ENCODE measurements around the gene PRKG1.

PRKG1 gene

DNA sequence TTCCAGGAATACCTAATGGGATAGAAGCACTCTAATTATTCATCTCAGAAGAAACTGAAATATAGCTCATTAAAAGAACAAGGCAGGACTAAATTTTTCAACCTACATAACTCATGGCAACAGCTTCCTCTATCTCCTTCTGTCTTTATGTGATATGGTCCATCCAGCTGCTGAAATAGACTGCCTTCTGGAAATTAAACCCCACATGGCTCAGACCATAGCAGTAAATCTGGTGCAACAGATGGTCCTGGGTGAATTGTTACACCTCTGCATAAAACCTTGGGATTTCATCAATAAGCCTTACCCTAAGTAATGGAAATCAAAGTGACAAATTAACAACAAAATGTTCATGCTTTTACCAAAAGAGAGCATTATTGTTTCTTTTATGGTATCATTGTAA, 830.7 kb downstream of the PRKG1 start:
- H2BK120ac ChIP-seq (ENCODE audit: insufficient read depth, low read length, poor library complexity): no peak overlapping the region
- H3K4me3 ChIP-seq (ENCODE audit: low read depth, low read length): no peak overlapping the region
- H3K79me2 ChIP-seq (ENCODE audit: control insufficient read depth, insufficient read depth, low read length, poor library complexity): no peaks in the 10 kb centered on the region
- H4K12ac ChIP-seq (ENCODE audit: low read depth, low read length): no peak overlapping the region
- no peak overlapping the region for H4K91ac ChIP-seq (ENCODE audit: low read depth, low read length)
- no peaks in the 10 kb centered on the region for H3K9me3 ChIP-seq (ENCODE audit: insufficient read depth, low read depth, low read length)
- H3K9ac ChIP-seq (ENCODE audit: low read length): no peak overlapping the region
- H3K23ac ChIP-seq (ENCODE audit: low read length): no peak overlapping the region
- H3K4me1 ChIP-seq (ENCODE audit: control insufficient read depth in 1 of 2, insufficient read depth in 2 of 2, low read length in 2 of 2): no peaks in the 10 kb centered on the region
- H2BK12ac ChIP-seq (ENCODE audit: low read length): no peak overlapping the region
- H3K4me2 ChIP-seq (ENCODE audit: low read length): no peak overlapping the region
- no peak overlapping the region for H4K8ac ChIP-seq (ENCODE audit: low read depth, low read length)
- H2BK5ac ChIP-seq (ENCODE audit: low read depth, low read length, poor library complexity): no peak overlapping the region
- H2AK5ac ChIP-seq (ENCODE audit: low read length): no peak overlapping the region
- no peaks in the 10 kb centered on the region for H3K79me1 ChIP-seq (ENCODE audit: low read length)
- no peak overlapping the region for H3K4ac ChIP-seq (ENCODE audit: low read depth, low read length)
- no peak overlapping the region for H3K27ac ChIP-seq (ENCODE audit: low read depth, low read length)
- no peak overlapping the region for H3K18ac ChIP-seq (ENCODE audit: low read length)
- H3K14ac ChIP-seq (ENCODE audit: low read length): no peak overlapping the region
- H2AFZ ChIP-seq (ENCODE audit: insufficient read depth, low read length, poor library complexity): no peak overlapping the region
- no peaks in the 10 kb centered on the region for H3K27me3 ChIP-seq (ENCODE audit: insufficient read depth, low read length)
- no peaks in the 10 kb centered on the region for H3K36me3 ChIP-seq (ENCODE audit: control insufficient read depth in 1 of 2, insufficient read depth in 2 of 2, low read length in 2 of 2)
- DNase-seq: no peak

DNA sequence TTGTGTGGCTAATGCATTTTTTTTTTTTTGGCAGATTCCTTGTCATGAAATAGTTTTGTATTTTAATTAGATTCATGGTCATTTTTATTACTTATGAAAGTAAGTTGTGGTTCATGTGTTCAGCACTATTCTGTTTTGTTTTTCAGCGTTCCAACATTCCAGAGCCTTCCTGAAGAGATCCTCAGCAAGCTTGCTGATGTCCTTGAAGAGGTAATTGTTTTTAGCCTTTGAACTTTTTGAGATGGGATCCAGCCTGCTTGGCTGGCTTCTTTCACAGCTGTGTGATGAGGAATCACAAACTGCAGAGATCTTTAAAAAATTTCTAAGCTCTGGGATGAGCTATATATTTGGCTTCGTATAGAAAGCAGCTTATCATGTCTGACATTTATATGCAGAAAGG, 833.1 kb downstream of the PRKG1 start:
- no CpG with 5 or more reads among the region's 2 CpGs for WGBS (ENCODE audit: extremely low coverage, insufficient coverage, insufficient read length)
- Histone ChIP-seq H3K18ac (ENCODE audit: low read length) (no peak overlapping the region), H3K27ac (ENCODE audit: low read depth, low read length) (no peak overlapping the region), H4K91ac (ENCODE audit: low read depth, low read length) (no peak overlapping the region), H3K27me3 (ENCODE audit: insufficient read depth, low read length) (no peaks in the 10 kb centered on the region), H3K4me3 (ENCODE audit: low read depth, low read length) (no peak overlapping the region), H3K36me3 (ENCODE audit: control insufficient read depth in 1 of 2, insufficient read depth in 2 of 2, low read length in 2 of 2) (no peaks in the 10 kb centered on the region), H3K23ac (ENCODE audit: low read length) (no peak overlapping the region), H2AK5ac (ENCODE audit: low read length) (no peak overlapping the region), H2BK5ac (ENCODE audit: low read depth, low read length, poor library complexity) (no peak overlapping the region), H3K79me1 (ENCODE audit: low read length) (no peaks in the 10 kb centered on the region), H3K4me2 (ENCODE audit: low read length) (no peak overlapping the region), H2AFZ (ENCODE audit: insufficient read depth, low read length, poor library complexity) (no peak overlapping the region), H4K8ac (ENCODE audit: low read depth, low read length) (no peak overlapping the region), H2BK12ac (ENCODE audit: low read length) (no peak overlapping the region), H3K9me3 (ENCODE audit: insufficient read depth, low read depth, low read length) (no peaks in the 10 kb centered on the region), H3K4me1 (ENCODE audit: control insufficient read depth in 1 of 2, insufficient read depth in 2 of 2, low read length in 2 of 2) (no peaks in the 10 kb centered on the region), H3K14ac (ENCODE audit: low read length) (no peak overlapping the region), H2BK120ac (ENCODE audit: insufficient read depth, low read length, poor library complexity) (no peak overlapping the region), H3K79me2 (ENCODE audit: control insufficient read depth, insufficient read depth, low read length, poor library complexity) (no peaks in the 10 kb centered on the region), H4K12ac (ENCODE audit: low read depth, low read length) (no peak overlapping the region), H3K9ac (ENCODE audit: low read length) (no peak overlapping the region), H3K4ac (ENCODE audit: low read depth, low read length) (no peak overlapping the region)
- no peak for DNase-seq

DNA sequence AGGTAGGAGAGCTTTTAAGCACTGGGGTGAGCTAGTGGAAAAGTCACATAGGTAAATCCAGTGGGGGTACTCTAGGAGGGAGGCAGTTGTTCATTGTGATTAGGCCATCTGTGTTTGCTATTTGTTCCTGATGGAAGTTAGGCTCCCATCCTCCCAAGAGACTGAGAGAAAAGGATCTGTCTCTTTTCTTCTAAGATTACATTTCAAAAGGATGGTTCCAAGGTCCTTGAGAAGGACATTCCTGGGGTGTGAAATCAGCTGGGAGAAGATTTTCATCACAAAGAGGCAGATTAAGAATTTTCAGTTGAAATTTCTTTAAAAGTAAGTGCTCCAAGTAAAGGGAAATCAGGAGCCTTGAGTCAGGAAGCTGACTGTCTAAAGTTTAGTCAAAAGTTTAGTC, 835.9 kb downstream of the PRKG1 start:
- no peaks in the 10 kb centered on the region for H3K27me3 ChIP-seq (ENCODE audit: insufficient read depth, low read length)
- H2BK5ac ChIP-seq (ENCODE audit: low read depth, low read length, poor library complexity): no peak overlapping the region
- no peak overlapping the region for H2AK5ac ChIP-seq (ENCODE audit: low read length)
- no peak overlapping the region for H3K4ac ChIP-seq (ENCODE audit: low read depth, low read length)
- H3K18ac ChIP-seq (ENCODE audit: low read length): no peak overlapping the region
- H4K91ac ChIP-seq (ENCODE audit: low read depth, low read length): no peak overlapping the region
- H3K14ac ChIP-seq (ENCODE audit: low read length): no peak overlapping the region
- no peaks in the 10 kb centered on the region for H3K4me1 ChIP-seq (ENCODE audit: control insufficient read depth in 1 of 2, insufficient read depth in 2 of 2, low read length in 2 of 2)
- no peaks in the 10 kb centered on the region for H3K9me3 ChIP-seq (ENCODE audit: insufficient read depth, low read depth, low read length)
- no peaks in the 10 kb centered on the region for H3K79me1 ChIP-seq (ENCODE audit: low read length)
- no peaks in the 10 kb centered on the region for H3K36me3 ChIP-seq (ENCODE audit: control insufficient read depth in 1 of 2, insufficient read depth in 2 of 2, low read length in 2 of 2)
- no peak overlapping the region for H2BK12ac ChIP-seq (ENCODE audit: low read length)
- H3K4me2 ChIP-seq (ENCODE audit: low read length): no peak overlapping the region
- no peak overlapping the region for H2AFZ ChIP-seq (ENCODE audit: insufficient read depth, low read length, poor library complexity)
- H3K27ac ChIP-seq (ENCODE audit: low read depth, low read length): no peak overlapping the region
- H3K79me2 ChIP-seq (ENCODE audit: control insufficient read depth, insufficient read depth, low read length, poor library complexity): no peaks in the 10 kb centered on the region
- no peak overlapping the region for H3K4me3 ChIP-seq (ENCODE audit: low read depth, low read length)
- H4K8ac ChIP-seq (ENCODE audit: low read depth, low read length): no peak overlapping the region
- no peak overlapping the region for H2BK120ac ChIP-seq (ENCODE audit: insufficient read depth, low read length, poor library complexity)
- H3K23ac ChIP-seq (ENCODE audit: low read length): no peak overlapping the region
- no peak overlapping the region for H4K12ac ChIP-seq (ENCODE audit: low read depth, low read length)
- no peak for DNase-seq
- no peak overlapping the region for H3K9ac ChIP-seq (ENCODE audit: low read length)

DNA sequence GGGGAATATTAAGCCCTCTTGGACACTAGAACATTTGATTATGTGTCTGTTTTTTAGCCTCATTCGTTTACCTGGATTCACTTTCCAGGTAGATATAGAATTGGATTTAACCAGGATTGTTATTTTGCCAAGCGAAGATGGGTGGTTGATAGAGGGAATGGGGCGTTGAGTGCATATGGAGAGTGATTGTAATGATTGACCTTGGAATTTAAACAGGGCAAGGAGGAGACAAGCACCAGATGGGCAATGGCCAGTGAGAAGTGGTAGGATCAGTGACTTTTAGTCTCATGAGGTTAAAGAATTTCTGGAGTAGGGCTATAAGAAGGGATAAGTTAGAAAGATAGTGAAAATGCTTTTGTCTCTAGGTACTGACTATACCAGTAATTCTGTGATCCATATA, 836.3 kb downstream of the PRKG1 start:
- H3K23ac ChIP-seq (ENCODE audit: low read length): no peak overlapping the region
- no peak overlapping the region for H3K4me3 ChIP-seq (ENCODE audit: low read depth, low read length)
- H2BK120ac ChIP-seq (ENCODE audit: insufficient read depth, low read length, poor library complexity): no peak overlapping the region
- H3K79me2 ChIP-seq (ENCODE audit: control insufficient read depth, insufficient read depth, low read length, poor library complexity): no peaks in the 10 kb centered on the region
- H3K14ac ChIP-seq (ENCODE audit: low read length): no peak overlapping the region
- H3K4ac ChIP-seq (ENCODE audit: low read depth, low read length): no peak overlapping the region
- no peak overlapping the region for H4K12ac ChIP-seq (ENCODE audit: low read depth, low read length)
- no peaks in the 10 kb centered on the region for H3K9me3 ChIP-seq (ENCODE audit: insufficient read depth, low read depth, low read length)
- H3K79me1 ChIP-seq (ENCODE audit: low read length): no peaks in the 10 kb centered on the region
- H4K91ac ChIP-seq (ENCODE audit: low read depth, low read length): no peak overlapping the region
- WGBS (ENCODE audit: extremely low coverage, insufficient coverage, insufficient read length): 100% methylated on average over 1 of the region's 3 CpGs
- no peak overlapping the region for H2BK12ac ChIP-seq (ENCODE audit: low read length)
- H4K8ac ChIP-seq (ENCODE audit: low read depth, low read length): no peak overlapping the region
- H2AK5ac ChIP-seq (ENCODE audit: low read length): no peak overlapping the region
- H2BK5ac ChIP-seq (ENCODE audit: low read depth, low read length, poor library complexity): no peak overlapping the region
- H3K36me3 ChIP-seq (ENCODE audit: control insufficient read depth in 1 of 2, insufficient read depth in 2 of 2, low read length in 2 of 2): no peaks in the 10 kb centered on the region
- no peak overlapping the region for H2AFZ ChIP-seq (ENCODE audit: insufficient read depth, low read length, poor library complexity)
- no peak overlapping the region for H3K27ac ChIP-seq (ENCODE audit: low read depth, low read length)
- H3K4me1 ChIP-seq (ENCODE audit: control insufficient read depth in 1 of 2, insufficient read depth in 2 of 2, low read length in 2 of 2): no peaks in the 10 kb centered on the region
- H3K4me2 ChIP-seq (ENCODE audit: low read length): no peak overlapping the region
- DNase-seq: no peak
- H3K27me3 ChIP-seq (ENCODE audit: insufficient read depth, low read length): no peaks in the 10 kb centered on the region
- H3K18ac ChIP-seq (ENCODE audit: low read length): no peak overlapping the region
- no peak overlapping the region for H3K9ac ChIP-seq (ENCODE audit: low read length)

DNA sequence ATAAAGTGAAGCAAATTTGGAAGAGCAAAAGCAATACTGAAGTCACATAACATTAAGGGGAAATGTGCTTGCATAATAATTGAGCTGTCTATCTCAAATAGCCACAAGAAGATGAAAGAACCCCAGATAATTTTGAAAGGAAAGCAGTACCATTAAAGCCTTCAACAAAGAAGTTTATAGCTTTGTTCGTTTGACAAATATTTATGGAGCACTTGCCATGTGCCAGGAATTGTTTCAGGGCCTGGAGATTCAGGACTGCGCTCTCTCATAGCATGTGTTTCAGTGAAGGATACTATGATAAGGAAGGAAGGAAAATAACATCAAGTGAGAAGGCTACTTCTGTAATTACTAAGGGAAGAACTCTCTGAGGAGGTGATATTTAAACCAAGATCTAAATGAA, 837.4 kb downstream of the PRKG1 start:
- Histone ChIP-seq H4K12ac (ENCODE audit: low read depth, low read length) (no peak overlapping the region), H2BK12ac (ENCODE audit: low read length) (no peak overlapping the region), H3K79me1 (ENCODE audit: low read length) (no peaks in the 10 kb centered on the region), H2AFZ (ENCODE audit: insufficient read depth, low read length, poor library complexity) (no peak overlapping the region), H4K91ac (ENCODE audit: low read depth, low read length) (no peak overlapping the region), H3K9me3 (ENCODE audit: insufficient read depth, low read depth, low read length) (no peaks in the 10 kb centered on the region), H3K79me2 (ENCODE audit: control insufficient read depth, insufficient read depth, low read length, poor library complexity) (no peaks in the 10 kb centered on the region), H2AK5ac (ENCODE audit: low read length) (no peak overlapping the region), H3K14ac (ENCODE audit: low read length) (no peak overlapping the region), H3K4me3 (ENCODE audit: low read depth, low read length) (no peak overlapping the region), H3K18ac (ENCODE audit: low read length) (no peak overlapping the region), H3K4me1 (ENCODE audit: control insufficient read depth in 1 of 2, insufficient read depth in 2 of 2, low read length in 2 of 2) (peaks cover 0 to 2% of the 10 kb centered on the region in 2 experiments), H2BK120ac (ENCODE audit: insufficient read depth, low read length, poor library complexity) (no peak overlapping the region), H3K27ac (ENCODE audit: low read depth, low read length) (no peak overlapping the region), H3K27me3 (ENCODE audit: insufficient read depth, low read length) (no peaks in the 10 kb centered on the region), H3K4me2 (ENCODE audit: low read length) (no peak overlapping the region), H2BK5ac (ENCODE audit: low read depth, low read length, poor library complexity) (no peak overlapping the region), H3K9ac (ENCODE audit: low read length) (no peak overlapping the region), H3K4ac (ENCODE audit: low read depth, low read length) (no peak overlapping the region), H4K8ac (ENCODE audit: low read depth, low read length) (no peak overlapping the region), H3K23ac (ENCODE audit: low read length) (no peak overlapping the region), H3K36me3 (ENCODE audit: control insufficient read depth in 1 of 2, insufficient read depth in 2 of 2, low read length in 2 of 2) (no peaks in the 10 kb centered on the region)
- no CpG with 5 or more reads among the region's 2 CpGs for WGBS (ENCODE audit: extremely low coverage, insufficient coverage, insufficient read length)
- DNase-seq: no peak

Measured in trophoblast cell (in vitro differentiated cells and primary cell).